Panc1 (cell line): ENCODE data around the gene PRPS2. TPM values are rescaled to one million over a fixed set of nuclear protein-coding genes. Genes with fewer than 3 reads are reported as not detected.

Experiments used
- ATAC-seq: fragments of 200-7000 bp; cut with Tn5 transposase; 2 replicates; pipeline ENCODE4 v1.9.1; 2020; ENCODE audit warnings: mild to moderate bottlenecking, moderate library complexity
- BruUV-seq: library from RNA; stranded (reverse); fragments of 400-500 nt; replicated peaks from 2 replicates; lab custom pipeline; 2021; lab: Mats Ljungman, UMichigan
- CTCF ChIA-PET: fragments of 300-600 bp; sonication (Branson Sonifier 250); formaldehyde crosslinking; loops from one replicate; lab custom pipeline; 2022; ENCODE audit warnings: antibody characterized with exemption; lab: Charles Lee
- POLR2A ChIA-PET: fragments of 300-600 bp; sonication (Branson Sonifier 250); formaldehyde crosslinking; loops from one replicate; lab custom pipeline; 2022; ENCODE audit warnings: antibody characterized with exemption; lab: Charles Lee
- DNase-seq: peaks from one replicate; pipeline ENCODE4 v3.0.0-alpha.2; 2010; ENCODE audit warnings: low read depth, low spot score
- H3K27ac ChIP-seq: 2 replicates; pipeline ENCODE4 v1.5.1; 2011; ENCODE audit warnings: mild to moderate bottlenecking, low read length, inconsistent platforms
- H3K27me3 ChIP-seq: fragments of 200-500 bp; sonication (Bioruptor generic); 2 replicates; pipeline ENCODE4 v1.6.0; 2014; ENCODE audit warnings: low read length, inconsistent platforms; ENCODE audit not compliant: control insufficient read depth, insufficient read depth
- H3K36me3 ChIP-seq: fragments of 200-500 bp; sonication (Bioruptor generic); 2 replicates; pipeline ENCODE4 v1.5.1; 2014; ENCODE audit warnings: inconsistent platforms, mild to moderate bottlenecking, low read length, moderate library complexity; ENCODE audit not compliant: control insufficient read depth, insufficient read depth
- H3K4me1 ChIP-seq: 2 replicates; pipeline ENCODE4 v1.5.1; 2011; ENCODE audit warnings: inconsistent platforms, mild to moderate bottlenecking, low read length, moderate library complexity; ENCODE audit not compliant: control insufficient read depth, insufficient read depth
- H3K4me3 ChIP-seq, 2 experiments: 2 replicates each; pipeline ENCODE4 v1.5.1; 2011 to 2012; ENCODE audit warnings: low read depth in 2 of 2, low read length in 2 of 2, mild to moderate bottlenecking in 2 of 2, inconsistent platforms in 1 of 2, moderate library complexity in 1 of 2
- H3K9me3 ChIP-seq: fragments of 200-500 bp; sonication (Bioruptor generic); 2 replicates; pipeline ENCODE4 v1.5.1; 2014; ENCODE audit warnings: low read depth, mild to moderate bottlenecking, inconsistent platforms, low read length, moderate library complexity; ENCODE audit not compliant: control insufficient read depth, insufficient read depth
- POLR2AphosphoS5 ChIP-seq: IDR thresholded peaks from 2 replicates; pipeline ENCODE4 v1.6.1; 2012; ENCODE audit warnings: mild to moderate bottlenecking, low read depth, low read length, moderate library complexity
- SIN3A ChIP-seq: IDR thresholded peaks from 2 replicates; pipeline ENCODE4 v1.6.1; 2012; ENCODE audit warnings: low read depth, mild to moderate bottlenecking, low read length, moderate library complexity, borderline replicate concordance; ENCODE audit not compliant: insufficient read depth
- TCF7L2 ChIP-seq: IDR thresholded peaks from 2 replicates; pipeline ENCODE4 v1.6.1; 2011; ENCODE audit warnings: mild to moderate bottlenecking, low read depth, low read length, inconsistent platforms
- in situ Hi-C: cut with HindIII; loops from 2 replicates; pipeline ENCODE4 v1.10.0; 2016; ENCODE audit warnings: low sequenced_read_pairs, low pct_unique_long_range_greater_than_20kb
- intact Hi-C: fragments of 100-400 bp; cut with micrococcal nuclease; formaldehyde crosslinking; loops from one replicate; pipeline ENCODE4 v1.10.0; 2022; ENCODE audit not compliant: unreplicated experiment
- total RNA-seq: library from RNA; stranded (reverse); gene quantifications from one replicate; pipeline ENCODE4 v1.2.1, GENCODE V29; 2021; ENCODE audit not compliant: unreplicated experiment
- TF ChIP-seq, protein P1 (sequence below), 2 experiments: IDR thresholded peaks; 2 replicates each; pipeline ENCODE4 v1.6.1; 2011 to 2012; ENCODE audit warnings: low read depth in 2 of 2, control low read depth in 1 of 2, low read length in 1 of 2, mild to moderate bottlenecking in 1 of 2, moderate library complexity in 1 of 2; ENCODE audit not compliant: insufficient read depth in 1 of 2
- TF ChIP-seq, protein P2 (sequence below): fragments of 450-650 bp; IDR thresholded peaks from 2 replicates; pipeline ENCODE4 v1.5.1; 2017; ENCODE audit warnings: mild to moderate bottlenecking

Gene PRPS2
- total RNA-seq, 1 experiment from 2014 or later = 28.4 TPM

DNA sequence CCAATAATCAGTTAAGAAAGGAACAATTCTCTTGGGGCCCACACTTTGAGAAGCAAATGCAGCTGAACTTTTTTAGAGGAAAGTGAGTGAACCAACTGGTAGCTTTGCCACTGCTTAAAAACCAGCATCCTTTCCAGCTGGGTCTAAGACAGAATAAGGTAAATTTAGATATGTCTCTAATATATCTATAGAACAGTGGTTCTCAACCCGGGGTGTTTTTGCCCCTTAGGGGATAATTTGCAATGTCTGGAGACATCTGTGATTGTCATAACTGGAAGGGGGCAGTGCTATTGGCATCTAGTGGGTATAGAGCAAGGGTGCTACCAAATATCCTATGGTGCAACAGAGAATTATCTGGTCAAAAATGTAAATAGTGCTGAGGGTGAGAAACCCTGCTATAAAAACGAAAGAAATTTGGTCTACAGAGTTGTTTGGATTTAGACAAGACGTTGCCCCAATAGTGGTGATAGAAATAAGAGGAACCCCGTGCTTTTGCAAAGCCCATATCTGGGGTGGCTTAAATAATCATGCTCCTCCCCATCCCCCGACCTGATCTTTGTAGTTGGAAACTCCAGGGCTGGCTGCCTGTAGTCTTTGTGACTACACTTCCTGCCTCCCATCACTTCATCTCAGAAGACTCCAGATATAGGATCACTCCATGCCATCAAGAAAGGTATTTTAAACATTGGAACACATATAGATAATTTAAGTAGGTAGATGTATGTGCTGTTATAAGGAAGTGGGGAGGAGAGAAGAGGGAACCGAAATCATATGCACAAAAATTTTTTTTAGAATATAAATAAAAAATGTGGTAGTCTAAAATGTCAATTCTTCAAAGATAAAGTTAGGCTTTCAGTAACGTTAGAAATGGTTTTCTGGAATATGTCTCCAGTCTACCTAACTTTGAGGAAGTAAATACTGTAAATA, 75.5 kb downstream of the PRPS2 start, which contains the start of gene TLR7:
Gene TLR7, plus strand, starts transcription at position 622 of the 927 bp plus-strand sequence. CDS start 507 bp downstream, outside the sequence.
- POLR2A ChIA-PET = no interaction called here
- no peak within 1 kb of the TSS for H3K4me3 ChIP-seq
- no peak for ATAC-seq
- TF ChIP-seq, protein P1, sequence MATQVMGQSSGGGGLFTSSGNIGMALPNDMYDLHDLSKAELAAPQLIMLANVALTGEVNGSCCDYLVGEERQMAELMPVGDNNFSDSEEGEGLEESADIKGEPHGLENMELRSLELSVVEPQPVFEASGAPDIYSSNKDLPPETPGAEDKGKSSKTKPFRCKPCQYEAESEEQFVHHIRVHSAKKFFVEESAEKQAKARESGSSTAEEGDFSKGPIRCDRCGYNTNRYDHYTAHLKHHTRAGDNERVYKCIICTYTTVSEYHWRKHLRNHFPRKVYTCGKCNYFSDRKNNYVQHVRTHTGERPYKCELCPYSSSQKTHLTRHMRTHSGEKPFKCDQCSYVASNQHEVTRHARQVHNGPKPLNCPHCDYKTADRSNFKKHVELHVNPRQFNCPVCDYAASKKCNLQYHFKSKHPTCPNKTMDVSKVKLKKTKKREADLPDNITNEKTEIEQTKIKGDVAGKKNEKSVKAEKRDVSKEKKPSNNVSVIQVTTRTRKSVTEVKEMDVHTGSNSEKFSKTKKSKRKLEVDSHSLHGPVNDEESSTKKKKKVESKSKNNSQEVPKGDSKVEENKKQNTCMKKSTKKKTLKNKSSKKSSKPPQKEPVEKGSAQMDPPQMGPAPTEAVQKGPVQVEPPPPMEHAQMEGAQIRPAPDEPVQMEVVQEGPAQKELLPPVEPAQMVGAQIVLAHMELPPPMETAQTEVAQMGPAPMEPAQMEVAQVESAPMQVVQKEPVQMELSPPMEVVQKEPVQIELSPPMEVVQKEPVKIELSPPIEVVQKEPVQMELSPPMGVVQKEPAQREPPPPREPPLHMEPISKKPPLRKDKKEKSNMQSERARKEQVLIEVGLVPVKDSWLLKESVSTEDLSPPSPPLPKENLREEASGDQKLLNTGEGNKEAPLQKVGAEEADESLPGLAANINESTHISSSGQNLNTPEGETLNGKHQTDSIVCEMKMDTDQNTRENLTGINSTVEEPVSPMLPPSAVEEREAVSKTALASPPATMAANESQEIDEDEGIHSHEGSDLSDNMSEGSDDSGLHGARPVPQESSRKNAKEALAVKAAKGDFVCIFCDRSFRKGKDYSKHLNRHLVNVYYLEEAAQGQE (IDR thresholded peaks at IDR 0.05; ENCODE audit: insufficient read depth in 1 of 2, low read depth in 2 of 2, low read length in 1 of 2) = no peak
- TF ChIP-seq, protein P2, sequence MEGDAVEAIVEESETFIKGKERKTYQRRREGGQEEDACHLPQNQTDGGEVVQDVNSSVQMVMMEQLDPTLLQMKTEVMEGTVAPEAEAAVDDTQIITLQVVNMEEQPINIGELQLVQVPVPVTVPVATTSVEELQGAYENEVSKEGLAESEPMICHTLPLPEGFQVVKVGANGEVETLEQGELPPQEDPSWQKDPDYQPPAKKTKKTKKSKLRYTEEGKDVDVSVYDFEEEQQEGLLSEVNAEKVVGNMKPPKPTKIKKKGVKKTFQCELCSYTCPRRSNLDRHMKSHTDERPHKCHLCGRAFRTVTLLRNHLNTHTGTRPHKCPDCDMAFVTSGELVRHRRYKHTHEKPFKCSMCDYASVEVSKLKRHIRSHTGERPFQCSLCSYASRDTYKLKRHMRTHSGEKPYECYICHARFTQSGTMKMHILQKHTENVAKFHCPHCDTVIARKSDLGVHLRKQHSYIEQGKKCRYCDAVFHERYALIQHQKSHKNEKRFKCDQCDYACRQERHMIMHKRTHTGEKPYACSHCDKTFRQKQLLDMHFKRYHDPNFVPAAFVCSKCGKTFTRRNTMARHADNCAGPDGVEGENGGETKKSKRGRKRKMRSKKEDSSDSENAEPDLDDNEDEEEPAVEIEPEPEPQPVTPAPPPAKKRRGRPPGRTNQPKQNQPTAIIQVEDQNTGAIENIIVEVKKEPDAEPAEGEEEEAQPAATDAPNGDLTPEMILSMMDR = no peak
- TF ChIP-seq POLR2AphosphoS5 = no peak
- no peak for TF ChIP-seq SIN3A
- no peak for TF ChIP-seq TCF7L2
- CTCF ChIA-PET = no interaction called here
- no peaks in the 10 kb centered on the region for H3K4me1 ChIP-seq
- H3K36me3 ChIP-seq = no peaks in the 10 kb centered on the region
- in situ Hi-C loops (no loop called here), intact Hi-C loops (no loop called here)
- H3K9me3 ChIP-seq = no peaks in the 10 kb centered on the region
- BruUV-seq = no TSS peak
- H3K27me3 ChIP-seq = no peaks in the 10 kb centered on the region
- no peak for DNase-seq
- no peak within 1 kb of the TSS for H3K27ac ChIP-seq

DNA sequence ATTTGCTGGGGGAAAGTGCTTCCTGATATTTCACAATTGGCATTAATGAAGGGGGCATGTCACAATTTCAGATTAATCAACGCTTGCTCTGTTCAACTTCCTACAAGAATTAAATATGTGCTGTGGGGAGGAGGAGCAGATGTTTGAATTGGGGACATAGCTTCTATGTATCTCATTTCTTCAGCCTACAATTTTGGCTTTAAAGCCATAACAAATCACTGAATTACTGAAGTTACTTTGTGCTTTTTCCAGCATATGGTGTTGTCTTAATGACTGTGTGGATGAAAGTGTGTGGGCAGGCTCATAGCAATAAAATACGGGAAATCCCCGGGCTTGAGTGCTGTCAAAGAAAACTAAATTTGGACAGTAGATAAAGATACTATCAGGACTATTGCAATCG, 76.5 kb downstream of the PRPS2 start:
- ChIA-PET CTCF (no interaction called here), POLR2A (no interaction called here)
- Histone ChIP-seq H3K36me3 (no peaks in the 10 kb centered on the region), H3K27ac (no peak overlapping the region), H3K9me3 (no peaks in the 10 kb centered on the region), H3K27me3 (no peaks in the 10 kb centered on the region), H3K4me3 (no peak overlapping the region), H3K4me1 (no peaks in the 10 kb centered on the region)
- TF ChIP-seq SIN3A = no peak
- DNase-seq = no peak
- in situ Hi-C loops (no loop called here), intact Hi-C loops (no loop called here)
- no TSS peak for BruUV-seq
- ATAC-seq = no peak

GRCh38 chrX:12868747-12869146, 77.5 kb downstream of the PRPS2 start:
- CTCF ChIA-PET = no interaction called here

More at GRCh38 chrX:12868747-12869146, 77.5 kb downstream of the PRPS2 start:
- H3K4me3 ChIP-seq = no peak overlapping the region
- no peaks in the 10 kb centered on the region for H3K4me1 ChIP-seq
- H3K9me3 ChIP-seq = no peaks in the 10 kb centered on the region
- no TSS peak for BruUV-seq
- ATAC-seq (no peak), DNase-seq (no peak)
- TF ChIP-seq, protein P2 = no peak
- TF ChIP-seq POLR2AphosphoS5 (no peak), SIN3A (no peak), TCF7L2 (no peak)
- TF ChIP-seq, protein P1 (IDR thresholded peaks at IDR 0.05; ENCODE audit: insufficient read depth in 1 of 2, low read depth in 2 of 2, low read length in 1 of 2) = no peak
- in situ Hi-C loops = no loop called here
- H3K27ac ChIP-seq = no peak overlapping the region
- no peaks in the 10 kb centered on the region for H3K36me3 ChIP-seq
- POLR2A ChIA-PET = no interaction called here
- intact Hi-C loops = no loop called here
- no peaks in the 10 kb centered on the region for H3K27me3 ChIP-seq
